Measurements from ENCODE around the gene RABGAP1L.
"Not testable (repeated sequence)": the region's sequence is repeated elsewhere in the genome, so short reads cannot be mapped to it uniquely, and the experiment has no call there.

The RABGAP1L gene

GRCh38 chr1:174702011-174702410, 542.7 kb downstream of the RABGAP1L start:
- DNase-seq (ENCODE audit: low read depth in 2 of 2): no peak

GRCh38 chr1:174703309-174703708, 544.0 kb downstream of the RABGAP1L start:
- no peak for DNase-seq (ENCODE audit: low read depth in 2 of 2)

GRCh38 chr1:174704300-174704699, 545.0 kb downstream of the RABGAP1L start:
- no peak for DNase-seq (ENCODE audit: low read depth in 2 of 2)

DNA sequence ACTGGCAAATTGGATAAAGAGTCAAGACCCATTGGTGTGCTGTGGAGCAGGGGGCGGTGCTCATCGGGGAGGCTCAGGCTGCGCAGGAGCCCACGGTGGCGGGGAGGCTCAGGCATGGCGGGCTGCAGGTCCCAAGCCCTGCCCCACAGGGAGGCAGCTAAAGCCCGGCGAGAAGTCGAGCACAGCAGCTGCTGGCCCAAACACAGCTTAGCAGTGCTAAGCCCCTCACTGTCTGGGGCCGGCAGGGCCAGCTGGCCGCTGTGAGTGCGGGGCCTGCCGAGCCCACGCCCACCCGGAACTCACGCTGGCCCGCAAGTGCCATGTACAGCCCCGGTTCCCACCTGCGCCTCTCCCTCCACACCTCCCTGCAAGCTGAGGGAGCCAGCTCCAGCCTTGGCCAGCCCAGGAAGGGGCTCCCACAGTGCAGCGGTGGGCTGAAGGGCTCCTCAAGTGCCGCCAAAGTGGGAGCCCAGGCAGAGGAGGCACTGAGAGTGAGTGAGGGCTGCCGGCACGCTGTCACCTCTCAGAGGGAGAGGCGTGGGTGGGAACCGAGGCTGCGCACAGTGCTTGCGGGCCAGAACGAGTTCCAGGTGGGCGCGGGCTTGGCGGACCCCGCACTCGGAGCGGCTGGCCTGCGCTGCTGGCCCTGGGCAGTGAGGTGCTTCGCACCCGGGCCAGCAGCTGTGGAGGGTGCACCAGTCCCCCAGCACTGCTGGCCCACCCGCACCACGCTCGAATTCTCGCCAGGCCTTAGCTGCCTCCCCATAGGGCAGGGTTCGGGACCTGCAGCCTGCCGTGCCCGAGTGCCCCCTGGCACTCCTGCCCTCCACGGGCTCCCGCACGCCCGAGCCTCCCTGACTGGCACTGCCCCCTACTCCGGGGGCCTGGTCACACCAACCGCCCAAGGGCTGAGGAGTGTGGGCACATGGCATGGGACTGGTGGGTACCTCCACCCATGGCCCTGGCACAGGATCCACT, 551.8 kb downstream of the RABGAP1L start:
- DNase-seq (ENCODE audit: low read depth in 2 of 2): no peak

GRCh38 chr1:174711848-174712247, 552.5 kb downstream of the RABGAP1L start:
- DNase-seq (ENCODE audit: low read depth in 2 of 2): not testable (repeated sequence)

- no peak for DNase-seq (ENCODE audit: low read depth in 2 of 2)
Measured at GRCh38 chr1:174712541-174712940, 553.2 kb downstream of the RABGAP1L start.

GRCh38 chr1:174713796-174714195, 554.5 kb downstream of the RABGAP1L start:
- DNase-seq (ENCODE audit: low read depth in 2 of 2): no peak

GRCh38 chr1:174719194-174719593, 559.9 kb downstream of the RABGAP1L start:
- DNase-seq (ENCODE audit: low read depth in 2 of 2): no peak

- no peak for DNase-seq (ENCODE audit: low read depth in 2 of 2)
Measured at GRCh38 chr1:174720618-174721017, 561.3 kb downstream of the RABGAP1L start.

GRCh38 chr1:174721246-174721645, 561.9 kb downstream of the RABGAP1L start:
- DNase-seq (ENCODE audit: low read depth in 2 of 2): no peak

- no peak for DNase-seq (ENCODE audit: low read depth in 2 of 2)
Measured at GRCh38 chr1:174723816-174724215, 564.5 kb downstream of the RABGAP1L start.

DNA sequence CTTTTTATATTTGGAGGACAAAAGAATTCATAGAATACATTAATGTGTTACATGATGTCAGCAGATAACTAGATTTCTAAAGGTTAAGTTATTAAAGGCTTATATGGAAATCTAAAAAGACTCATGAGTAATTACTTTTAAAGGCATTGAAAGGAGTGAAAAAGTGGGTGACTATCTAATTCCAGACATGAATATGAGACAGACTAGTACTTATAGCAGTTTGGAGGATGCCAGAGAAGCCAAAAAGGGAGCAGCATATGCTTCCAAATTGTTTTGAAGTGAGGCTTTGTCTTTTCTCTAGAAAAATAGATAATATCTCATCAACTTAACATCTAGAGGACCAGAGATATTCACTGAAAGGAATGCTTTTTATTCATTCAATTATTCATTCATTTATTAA, 564.9 kb downstream of the RABGAP1L start:
- no peak for DNase-seq (ENCODE audit: low read depth in 2 of 2)

DNA sequence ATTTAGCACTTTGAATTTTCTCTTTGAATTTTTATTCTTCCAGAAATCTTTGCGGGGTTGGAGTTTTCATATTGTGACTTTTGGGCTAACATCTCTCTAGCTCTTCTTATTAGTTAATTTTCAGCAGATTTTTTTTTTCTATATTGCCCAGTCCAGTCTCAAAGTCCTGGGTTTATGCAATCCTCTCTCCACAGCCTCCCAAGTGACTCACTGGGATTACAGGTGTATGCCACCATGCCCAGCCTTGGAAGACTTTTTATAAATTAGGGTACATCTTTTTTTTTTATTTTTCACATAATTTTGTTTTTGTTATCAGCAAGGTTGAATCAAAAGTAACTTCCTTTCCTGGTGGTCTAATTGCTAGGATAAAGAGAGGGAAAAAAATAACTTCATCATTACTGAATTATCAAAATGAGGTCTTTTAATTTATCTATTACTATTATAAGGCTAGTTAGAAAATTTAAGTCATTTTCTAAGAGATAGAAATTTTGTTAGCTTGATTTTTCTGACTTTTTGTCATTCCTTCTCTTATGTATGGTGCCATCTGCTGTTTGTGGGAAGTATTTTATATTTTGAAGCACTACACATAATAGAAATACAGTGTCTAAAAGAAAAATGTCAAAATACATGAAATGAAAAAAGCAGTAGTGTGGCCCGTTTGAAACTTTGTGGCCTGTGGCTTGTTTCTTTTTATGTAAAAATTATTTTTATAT, 567.0 kb downstream of the RABGAP1L start:
- DNase-seq (ENCODE audit: low read depth in 2 of 2): no peak

DNA sequence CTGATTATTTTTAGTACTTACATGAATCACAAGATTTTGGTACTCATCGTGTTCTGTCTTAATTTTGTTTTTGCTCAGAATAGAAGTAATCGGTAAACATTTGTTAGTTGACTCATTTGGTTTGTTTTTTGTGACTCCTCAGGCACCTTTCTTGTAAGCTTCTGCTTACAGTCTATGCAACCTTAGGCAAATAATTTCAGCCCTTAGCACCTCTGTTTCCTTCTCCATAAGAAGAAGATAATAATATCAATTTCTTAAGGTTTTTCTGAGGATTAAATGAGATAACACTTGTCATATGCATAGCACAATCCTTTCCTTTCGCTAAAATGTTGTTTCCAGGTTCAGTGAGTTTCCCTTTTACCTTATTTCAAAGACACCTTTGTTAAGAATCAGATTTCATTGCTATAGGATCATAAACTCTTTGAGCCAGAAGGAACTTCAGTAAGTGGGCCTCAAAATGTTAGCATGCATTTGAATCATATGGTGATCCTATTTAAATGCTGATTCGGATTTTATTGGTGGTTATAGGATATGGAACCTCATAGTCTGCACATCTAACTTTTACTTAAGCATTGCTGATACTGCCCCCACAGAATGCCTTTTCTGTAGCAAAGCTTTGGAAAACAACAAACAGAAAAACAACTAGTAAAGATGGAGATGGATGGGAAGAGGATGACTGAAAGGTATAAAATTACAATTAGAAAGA, 567.7 kb downstream of the RABGAP1L start:
- DNase-seq (ENCODE audit: low read depth in 2 of 2): no peak

DNA sequence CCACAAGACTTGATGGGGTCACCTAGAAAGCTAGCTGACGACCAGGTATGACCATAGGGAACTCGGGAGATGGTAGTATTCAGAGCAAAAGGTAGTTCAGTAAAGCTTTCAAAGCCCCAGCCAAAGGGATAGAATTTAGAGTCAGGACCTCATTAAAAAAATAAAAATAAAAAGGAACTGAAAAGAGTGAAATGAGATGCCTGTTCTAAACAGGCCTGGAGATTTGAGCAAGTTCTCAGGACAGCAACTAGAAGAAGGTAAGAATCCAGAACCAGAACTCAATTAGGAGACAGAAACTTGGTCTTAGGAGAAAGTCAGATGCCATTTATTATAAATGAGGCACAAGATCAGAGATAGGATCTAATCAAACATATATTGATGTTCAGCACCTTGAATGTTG, 575.0 kb downstream of the RABGAP1L start:
- DNase-seq (ENCODE audit: low read depth in 2 of 2): no peak

DNA sequence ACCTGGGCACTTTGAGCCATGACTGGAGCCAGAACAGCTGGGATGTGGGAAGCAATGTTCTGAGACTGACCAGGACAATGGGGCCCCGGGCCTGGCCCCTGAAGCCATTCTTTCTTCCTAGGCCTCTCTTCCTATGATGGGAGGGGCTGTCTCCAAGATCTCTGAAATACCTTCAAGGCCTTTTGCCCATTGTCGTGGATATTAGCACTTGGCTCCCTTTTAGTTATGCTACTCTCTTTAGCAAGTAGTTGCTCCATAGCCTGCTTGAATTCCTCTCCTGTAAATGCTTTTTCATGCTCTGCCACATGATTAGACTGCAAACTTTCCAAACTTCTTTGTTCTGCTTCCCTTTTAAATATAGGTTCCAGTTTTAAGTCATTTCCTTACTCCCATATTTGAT, 577.5 kb downstream of the RABGAP1L start:
- no peak for DNase-seq (ENCODE audit: low read depth in 2 of 2)

- DNase-seq (ENCODE audit: low read depth in 2 of 2): no peak
Measured at GRCh38 chr1:174740249-174740968, 581.1 kb downstream of the RABGAP1L start.

- DNase-seq (ENCODE audit: low read depth in 2 of 2): no peak
Measured at GRCh38 chr1:174742805-174743653, 583.7 kb downstream of the RABGAP1L start.

- DNase-seq (ENCODE audit: low read depth in 2 of 2): no peak
Measured at GRCh38 chr1:174743654-174744561, 584.6 kb downstream of the RABGAP1L start.

GRCh38 chr1:174744886-174745285, 585.6 kb downstream of the RABGAP1L start:
- DNase-seq (ENCODE audit: low read depth in 2 of 2): no peak

Data from stimulated activated CD8-positive, alpha-beta memory T cell treated with anti-CD3 and anti-CD28 coated beads, Interleukin-2, amount 100 ng/mL, for 48 hours (primary cell).